ENCODE measurements around the gene ZNF490.
A peak's percentile ranks its signal among the peaks of the same experiment; 100 is the strongest.
"Not testable (repeated sequence)": the region's sequence is repeated elsewhere in the genome, so short reads cannot be mapped to it uniquely, and the experiment has no call there.

Gene ZNF490

DNA sequence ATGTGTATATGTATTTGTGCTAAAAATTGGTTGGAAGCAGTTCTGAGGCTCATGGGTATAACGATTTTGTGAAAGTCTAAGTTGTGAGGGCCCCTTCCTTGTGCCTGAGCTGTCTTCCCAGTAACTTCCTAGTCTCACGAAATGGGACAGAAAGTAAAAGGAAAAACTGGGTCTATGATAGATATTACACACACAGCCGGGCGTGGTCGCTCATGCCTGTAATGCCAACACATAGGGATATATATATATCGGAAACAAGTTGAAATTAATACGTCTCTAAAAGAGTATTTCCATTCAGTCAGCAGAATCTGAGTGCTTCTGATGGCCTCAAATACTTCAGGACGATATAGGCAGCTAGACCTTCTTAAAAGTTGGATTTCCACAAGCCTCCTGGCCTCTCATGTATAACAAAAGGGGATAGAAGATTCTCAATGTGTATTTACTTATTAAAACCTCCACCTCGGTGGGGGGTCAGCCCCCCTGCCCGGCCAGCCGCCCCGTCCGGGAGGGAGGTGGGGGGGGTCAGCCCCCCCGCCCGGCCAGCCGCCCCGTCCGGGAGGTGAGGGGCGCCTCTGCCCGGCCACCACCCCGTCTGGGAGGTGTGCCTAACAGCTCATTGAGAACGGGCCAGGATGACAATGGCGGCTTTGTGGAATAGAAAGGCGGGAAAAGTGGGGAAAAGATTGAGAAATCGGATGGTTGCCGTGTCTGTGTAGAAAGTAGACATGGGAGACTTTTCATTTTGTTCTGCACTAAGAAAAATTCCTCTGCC is 10.8 kb upstream of the ZNF490 start:
- DNase-seq: not testable (repeated sequence)

DNA sequence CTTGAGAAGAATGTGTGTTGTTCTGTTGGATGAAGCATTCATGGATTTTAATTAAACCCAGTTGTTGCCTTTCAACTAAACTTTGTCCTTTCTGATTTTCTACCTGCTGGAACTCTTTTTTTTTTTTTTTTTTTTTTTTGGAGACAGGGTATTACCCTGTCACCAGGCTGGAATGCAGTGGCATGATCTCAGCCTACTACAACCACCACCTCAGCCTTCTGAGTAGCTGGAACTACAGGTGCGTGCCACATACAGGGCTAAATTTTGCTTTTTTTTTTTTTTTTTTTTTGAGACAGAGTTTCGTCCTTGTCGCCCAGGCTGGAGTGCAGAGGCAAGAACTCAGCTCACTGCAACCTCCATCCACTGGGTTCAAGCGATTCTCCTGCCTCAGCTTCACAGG is 7.0 kb upstream of the ZNF490 start:
- no peak for DNase-seq

DNA sequence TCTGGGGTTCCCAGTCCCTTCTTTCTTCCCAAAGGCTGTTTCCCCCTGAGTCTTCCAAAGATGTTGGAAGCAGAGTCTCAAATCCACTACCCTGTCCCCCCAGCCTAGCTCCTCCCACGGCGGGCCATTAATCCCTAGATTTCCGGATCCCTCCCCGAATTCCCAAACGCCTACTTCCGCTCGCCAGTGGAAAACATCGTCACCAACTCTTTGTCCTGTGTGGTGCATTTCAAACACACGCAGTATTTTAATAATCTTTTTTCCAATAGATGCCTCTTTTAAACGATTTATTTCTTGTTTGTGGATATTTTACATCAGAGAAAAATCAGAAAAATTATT is 717 bp upstream of the ZNF490 start:
- no peak for DNase-seq

DNA sequence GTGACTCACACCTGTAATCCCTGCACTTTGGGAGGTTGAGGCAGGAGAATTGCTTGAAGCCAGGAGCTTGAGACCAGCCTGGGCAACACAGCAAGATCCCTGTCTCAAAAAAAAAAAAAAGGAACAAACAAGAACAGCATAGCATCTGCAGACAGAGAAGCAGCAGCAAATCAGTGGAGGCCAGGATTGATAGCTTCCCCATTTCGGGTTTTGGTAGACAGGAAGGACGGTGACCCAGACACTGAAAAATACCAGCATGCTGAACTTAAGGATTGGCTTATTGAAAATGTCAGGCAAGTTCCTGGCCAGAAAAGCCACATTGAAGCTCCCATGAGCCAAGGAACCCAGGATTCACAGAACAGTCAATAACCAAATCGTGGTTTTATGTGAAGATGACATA is 3.0 kb downstream of the ZNF490 start:
- no peak for DNase-seq

DNA sequence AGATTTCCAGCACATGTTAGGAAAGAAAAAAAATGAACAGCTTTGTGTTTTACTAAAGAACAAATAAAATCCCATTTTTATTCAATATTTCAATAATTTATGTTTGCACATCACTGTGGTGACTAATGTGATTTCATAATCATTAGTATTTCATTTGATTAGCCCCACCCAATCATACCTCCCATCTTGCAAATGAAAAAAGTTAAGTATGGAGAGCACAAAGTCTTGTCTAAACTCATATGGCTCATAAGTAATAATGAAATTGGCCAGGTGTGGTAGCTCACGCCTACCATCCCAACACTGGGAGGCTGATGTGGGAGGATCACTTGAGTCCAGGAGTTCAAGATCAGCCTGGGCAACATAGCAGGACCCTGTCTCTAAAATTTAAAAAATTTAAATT is 3.8 kb downstream of the ZNF490 start:
- DNase-seq: no peak

DNA sequence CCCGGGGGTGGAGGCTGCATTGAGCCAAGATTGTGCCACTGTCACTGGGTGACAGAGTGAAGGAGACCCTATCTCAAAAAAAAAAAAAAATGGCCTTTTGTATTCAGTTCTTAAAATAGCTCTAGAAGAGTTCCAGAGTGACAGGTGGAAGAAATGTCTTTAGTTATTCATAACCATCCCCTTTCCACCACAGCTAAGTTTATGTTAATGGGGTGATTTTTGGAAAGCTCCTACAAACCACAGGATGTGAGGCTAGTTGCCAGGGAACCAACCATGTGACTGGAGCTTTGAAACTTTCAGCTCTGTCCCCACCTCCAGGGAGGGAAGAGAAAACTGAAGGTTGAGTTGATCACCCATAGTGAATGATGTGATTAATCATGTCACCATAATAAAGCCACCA is 6.9 kb downstream of the ZNF490 start:
- DNase-seq: peak; percentile 19

DNA sequence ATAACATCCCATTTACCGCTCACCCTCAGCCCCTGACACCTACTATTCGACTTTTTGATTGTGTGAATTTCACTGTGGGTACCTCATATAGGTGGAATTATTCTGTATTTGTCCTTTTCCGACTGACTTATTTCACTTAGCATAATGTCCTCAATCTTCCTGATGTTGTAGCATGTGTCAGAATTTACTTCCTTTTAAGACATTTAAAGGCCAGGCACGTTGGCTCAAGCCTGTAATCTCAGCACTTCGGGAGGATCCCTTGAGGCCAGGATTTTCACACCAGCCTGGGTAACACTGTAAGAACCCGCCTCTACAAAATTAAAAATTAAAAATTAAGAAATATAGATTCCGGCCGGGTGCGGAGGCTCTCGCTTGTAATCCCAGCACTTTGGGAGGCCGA is 13.0 kb downstream of the ZNF490 start:
- no peak for DNase-seq

DNA sequence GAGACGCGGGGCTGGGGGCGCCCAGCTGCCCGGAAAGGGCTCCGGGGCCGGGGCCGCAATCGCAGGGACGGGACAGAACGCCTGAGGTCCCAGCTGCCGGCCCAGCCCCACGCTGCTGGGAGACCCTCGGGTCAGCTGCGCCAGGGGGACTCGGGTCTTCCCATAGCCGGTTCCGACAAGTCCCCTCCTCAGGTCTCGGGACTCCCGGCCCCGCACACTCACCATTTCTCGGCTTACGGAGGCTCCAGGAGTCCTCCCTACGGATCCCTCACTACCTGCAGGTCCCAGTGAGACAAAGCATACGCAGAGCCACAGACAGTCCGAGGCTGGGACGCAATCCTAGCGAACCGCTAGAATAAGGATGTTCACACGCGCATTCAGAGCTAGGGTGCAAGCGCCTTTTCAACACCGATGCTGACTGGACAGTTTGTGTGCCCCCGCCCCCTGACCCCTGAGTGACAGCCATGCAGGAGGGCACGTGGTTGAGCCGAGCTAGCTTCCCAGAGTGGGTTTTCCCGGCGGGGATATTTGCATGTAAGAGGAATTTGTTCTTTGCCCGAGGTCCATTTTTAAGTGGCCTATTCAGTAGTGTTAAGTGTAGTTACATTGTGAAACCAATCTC is 13.6 kb downstream of the ZNF490 start:
- no peak for DNase-seq

DNA sequence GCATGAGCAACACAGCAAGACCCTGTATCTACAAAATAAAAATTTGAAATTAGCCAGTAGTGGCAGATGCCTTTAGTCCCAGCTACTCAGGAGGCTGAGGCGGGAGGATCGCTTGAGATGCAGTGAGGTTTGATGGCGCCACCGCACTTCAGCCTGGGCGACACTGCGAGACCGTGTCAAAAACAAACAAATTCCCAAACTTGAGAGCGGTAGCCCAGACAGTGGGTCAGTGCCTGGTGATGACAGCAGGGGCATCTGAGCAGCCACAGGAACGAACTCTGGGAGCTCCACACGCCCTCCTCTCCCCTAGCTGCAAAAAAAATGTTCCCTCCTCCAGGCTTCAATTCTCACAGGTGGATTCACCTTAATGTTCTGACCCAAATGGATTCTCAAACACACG is 14.1 kb downstream of the ZNF490 start:
- no peak for DNase-seq

DNA sequence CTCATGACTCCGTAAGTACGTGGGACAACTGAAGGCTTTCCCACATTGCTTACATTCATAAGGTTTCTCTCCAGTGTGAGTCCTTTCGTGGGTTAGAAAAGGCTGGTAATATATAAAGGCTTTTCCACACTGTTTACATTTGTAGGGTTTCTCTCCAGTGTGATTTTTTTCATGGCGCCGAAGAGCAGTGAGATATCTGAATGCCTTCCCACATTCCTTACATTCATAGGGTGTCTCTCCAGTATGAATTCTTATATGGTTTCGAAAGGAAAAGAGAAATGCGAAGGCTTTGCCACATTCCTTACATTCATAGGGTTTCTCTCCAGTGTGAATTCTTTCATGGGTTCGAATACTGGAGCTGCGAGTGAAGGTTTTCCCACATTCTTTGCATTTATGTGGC is 29.5 kb downstream of the ZNF490 start:
- no peak for DNase-seq

DNA sequence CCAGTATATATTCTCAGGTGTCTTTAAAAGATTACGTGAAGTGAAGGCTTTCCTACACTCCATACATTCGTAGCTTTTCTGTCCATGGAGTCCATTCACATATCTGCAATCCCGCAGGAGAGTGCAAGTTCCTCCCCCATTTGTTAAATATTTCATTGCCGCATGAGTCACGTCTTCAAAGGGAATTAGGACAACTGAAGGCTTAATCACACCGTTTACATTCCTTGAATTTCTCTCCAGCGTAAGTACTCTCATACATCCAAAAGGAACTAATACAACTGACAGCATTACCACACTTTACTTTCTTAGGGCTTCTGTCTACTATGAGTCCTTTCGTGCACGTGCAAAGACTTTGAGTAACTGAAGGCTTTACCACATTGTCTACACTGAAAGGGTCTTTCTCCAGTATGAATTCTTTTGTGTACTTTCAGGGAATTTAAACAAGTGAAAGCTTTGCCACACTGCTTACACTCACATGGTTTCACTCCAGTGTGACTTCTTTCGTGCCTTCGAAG is 30.4 kb downstream of the ZNF490 start:
- DNase-seq: no peak

DNA sequence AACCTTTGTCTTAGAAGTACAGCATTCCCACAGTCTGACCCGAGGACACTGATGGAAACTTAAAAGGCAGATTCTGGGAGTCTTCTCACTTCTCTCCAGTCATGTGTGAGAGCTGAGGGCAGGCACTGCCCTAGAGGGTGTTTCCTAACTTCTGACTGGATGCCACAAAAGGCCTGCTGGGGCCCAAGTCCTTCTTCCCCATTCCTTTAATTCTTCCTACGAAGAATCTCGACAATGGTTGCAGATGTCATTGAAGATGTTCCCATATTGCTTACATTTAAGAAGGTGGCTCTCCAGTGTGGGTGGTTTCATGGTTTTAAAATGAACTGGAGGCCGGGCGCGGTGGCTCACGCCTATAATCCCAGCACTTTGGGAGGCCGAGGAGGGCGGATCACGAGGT is 32.0 kb downstream of the ZNF490 start:
- no peak for DNase-seq

DNA sequence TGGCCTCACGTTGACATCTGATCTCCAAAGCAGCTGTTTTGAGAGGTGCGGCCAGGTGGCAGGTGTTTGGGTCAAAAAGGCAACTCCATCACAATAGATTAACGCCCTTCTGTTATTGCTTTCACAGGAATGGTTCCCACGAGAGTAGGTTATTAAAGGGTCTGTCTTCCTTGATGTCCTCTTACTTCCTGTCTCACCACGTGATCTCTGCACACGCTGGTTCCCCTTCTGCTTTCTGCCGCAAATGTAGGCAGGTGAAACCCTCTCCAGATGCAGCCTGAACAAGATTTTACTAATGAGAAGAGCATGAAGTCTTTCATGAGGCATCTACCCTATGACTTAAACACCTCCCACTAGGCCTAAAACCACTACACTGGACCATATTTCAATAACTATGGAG is 36.6 kb downstream of the ZNF490 start:
- no peak for DNase-seq

DNA sequence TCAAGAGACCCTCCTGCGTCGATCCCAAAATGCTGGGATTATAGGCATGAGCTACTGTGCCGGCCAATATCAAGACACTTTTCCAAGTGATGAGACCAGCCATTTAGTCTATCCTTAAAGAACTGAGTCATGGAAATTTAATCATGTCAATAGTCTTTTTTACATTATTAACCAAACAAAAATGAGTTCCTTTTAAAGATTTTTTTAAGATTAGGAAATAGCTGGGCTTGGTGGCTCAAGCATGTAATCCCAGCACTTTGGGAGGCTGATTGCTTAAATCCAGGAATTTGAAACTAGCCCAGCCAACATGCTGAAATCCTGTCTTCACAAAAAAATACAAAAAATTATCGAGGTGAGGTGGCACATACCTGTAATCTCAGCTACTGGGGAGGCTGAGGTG is 42.7 kb downstream of the ZNF490 start:
- no peak for DNase-seq

DNA sequence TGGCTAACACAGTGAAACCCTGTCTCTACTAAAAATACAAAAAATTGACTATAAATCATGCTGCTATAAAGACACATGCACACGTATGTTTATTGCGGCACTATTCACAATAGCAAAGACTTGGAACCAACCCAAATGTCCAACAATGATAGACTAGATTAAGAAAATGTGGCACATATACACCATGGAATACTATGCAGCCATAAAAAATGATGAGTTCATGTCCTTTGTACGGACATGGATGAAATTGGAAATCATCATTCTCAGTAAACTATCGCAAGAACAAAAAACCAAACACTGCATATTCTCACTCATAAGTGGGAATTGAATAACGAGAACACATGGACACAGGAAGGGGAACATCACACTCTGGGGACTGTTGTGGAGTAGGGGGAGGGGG is 44.2 kb downstream of the ZNF490 start:
- not testable (repeated sequence) for DNase-seq

DNA sequence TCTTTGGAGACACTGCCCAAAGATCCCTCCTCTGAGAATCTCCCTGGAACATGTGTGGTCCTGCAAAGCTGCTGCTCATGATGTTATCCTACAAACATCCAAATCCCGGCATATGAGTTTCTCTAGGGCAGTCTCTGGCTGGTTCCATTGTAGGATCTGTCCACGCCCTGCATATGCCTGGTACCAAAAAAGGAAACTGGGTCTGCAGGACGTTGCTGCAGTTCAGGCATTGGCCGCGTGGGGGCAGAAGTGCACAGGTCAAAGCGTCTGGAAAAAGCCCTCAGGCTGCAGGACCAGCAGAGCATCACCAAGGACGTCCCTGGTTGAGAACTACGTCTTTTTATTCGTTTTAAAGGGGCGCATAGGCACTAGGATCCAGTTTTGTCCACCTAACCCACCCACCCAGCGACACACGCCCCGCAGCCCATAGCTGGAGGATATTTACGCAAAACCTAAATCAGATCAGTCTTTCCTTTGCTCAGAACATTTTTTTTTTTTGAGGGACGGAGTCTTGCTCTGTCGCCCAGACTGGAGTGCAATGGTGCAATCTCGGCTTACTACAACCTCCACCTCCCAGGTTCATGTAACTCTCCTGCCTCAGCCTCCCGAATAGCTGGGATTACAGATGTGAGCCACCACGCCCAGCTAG is 46.5 kb downstream of the ZNF490 start:
- DNase-seq: peak; percentile 82

DNA sequence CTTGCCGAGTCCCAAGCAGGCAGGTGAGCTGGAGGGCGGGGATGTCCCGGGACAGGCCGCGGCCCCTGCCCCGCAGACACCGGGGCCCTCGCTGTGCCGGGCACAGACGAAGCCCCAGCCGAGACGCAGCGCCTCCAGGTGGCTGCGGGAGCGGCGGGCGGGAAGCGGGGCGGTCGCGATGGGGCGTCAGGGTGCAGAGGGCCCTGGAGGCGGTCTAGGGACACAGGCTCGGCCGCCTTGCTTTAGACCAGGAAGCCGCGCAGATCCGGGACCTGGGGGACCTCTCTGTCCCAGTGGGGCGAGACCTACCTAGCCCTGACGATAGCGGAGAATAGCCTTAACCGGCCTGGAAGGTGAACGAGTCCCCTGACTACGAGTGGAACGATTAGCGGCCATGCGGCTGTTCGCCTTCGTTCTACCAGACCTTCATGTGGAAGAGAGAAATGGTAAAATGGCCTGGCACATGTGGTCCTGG is 55.1 kb downstream of the ZNF490 start:
- DNase-seq: no peak

DNA sequence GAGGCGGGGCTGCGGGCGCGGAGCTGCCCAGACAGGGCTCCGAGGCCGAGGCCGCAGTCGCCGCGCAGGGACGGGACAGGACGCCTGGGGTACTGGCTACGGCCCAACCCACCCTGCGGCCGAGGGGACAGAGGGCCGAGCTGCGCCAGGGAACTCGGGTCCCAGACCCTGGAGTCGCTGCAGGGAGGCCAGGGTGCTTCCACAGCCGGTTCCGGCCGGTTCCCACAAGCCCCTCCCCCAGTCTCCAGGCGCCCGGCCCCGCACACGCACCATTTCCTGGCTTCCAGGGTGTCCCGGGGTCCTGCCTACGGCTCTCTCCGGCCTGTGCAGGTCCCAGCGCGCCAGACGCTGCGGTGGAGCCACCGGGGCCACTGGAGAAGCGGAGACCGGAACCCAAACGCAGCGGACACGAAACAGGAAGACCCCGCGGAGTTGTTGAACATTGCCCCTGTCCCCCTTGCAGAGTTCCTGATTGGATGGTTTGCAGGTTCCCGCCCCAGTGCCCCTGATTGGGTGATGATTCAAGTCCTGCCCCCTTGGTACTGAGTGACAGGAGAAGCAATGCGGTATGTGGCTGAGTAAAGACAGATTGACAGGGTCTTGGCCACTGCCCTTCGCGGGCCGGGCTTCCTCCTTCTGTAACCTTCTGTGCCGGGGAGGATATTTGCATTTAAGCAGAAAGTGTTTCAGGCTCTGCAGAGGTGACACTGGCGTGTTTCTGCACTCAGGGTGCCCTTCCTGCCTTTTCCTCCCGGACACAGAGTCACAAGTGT is 59.4 kb downstream of the ZNF490 start, which contains the start of gene ZNF564:
Gene ZNF564, minus strand, starts transcription at position 423 of the 773 bp plus-strand sequence. Its CDS starts 150 bp downstream, at position 273.
- peak; percentile 99 for DNase-seq

DNA sequence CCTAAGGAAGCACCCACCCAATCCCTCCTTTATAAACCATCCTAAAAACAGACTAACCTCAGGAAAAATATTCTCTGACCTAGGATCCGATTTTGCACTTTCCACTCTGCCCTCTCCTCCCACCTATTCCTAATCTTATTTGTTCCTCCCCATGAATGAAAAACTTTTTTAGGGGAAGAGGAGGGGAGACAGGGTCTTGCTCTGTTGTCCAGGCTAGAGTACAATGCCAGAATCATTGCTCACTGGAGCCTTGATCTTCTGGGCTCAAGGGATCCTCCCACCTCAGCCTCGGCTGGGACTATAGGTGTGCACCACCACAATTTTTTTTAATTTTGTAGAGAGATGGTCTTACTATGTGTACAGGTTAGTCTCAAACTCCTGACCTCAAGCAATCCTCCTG is 63.7 kb downstream of the ZNF490 start:
- no peak for DNase-seq

DNA sequence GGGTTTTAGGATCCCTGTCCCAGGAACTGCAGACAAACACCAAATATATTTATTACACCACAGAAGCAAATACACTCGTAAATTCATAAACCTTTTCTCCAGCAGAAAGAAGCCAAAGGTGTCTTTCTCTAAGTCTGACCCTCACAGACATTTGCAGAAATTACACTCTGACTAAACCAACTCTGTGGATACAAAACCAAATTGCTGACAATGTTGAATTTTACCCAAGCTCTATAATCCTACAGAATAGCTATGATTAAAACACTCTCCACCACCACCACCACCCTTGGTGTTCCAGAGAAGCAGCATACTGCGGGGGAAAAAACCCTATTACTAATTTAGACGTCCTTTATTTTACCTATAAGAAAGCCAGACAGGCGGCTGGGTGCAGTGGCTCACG is 64.5 kb downstream of the ZNF490 start:
- no peak for DNase-seq

DNA sequence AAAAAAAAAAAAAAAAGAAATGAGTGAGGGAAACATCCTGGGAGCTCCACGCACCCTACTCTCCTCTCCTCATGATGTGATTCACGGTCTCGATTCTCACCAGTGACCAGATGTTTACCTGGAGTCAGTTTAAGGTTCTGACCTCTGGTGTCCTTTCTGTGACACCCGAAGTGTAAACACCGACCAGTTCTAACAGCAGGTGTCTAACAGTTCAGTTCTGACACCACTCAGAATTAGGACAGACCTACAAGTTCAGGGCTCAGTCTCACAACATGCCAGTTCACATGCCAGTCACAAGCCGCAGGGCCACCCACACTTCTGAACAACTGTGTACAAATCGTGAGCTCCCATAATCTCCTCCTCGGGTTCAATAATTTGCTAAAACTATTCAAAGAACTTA is 65.3 kb downstream of the ZNF490 start:
- no peak for DNase-seq

DNA sequence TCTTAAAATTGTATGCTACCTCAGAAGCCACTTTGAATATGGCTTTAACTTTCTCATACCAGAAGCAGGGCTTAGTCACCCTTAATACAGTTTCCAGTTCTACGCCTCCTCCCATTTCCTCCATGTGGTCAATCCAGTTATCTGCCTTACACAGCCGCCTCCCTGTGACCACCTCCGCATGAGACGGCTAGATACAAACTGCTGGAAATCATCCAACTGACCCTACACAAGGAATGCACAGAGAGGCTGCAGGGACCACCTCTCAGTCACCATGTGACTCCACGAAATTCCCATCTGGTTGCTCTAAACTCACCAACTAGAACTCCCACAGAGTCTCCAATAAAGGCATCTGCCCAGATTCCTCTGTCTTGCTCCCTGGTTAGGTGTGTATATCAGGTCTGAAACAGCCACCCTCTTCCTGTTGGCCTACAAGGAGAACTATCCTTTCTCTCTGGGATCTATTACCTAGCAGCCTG is 66.2 kb downstream of the ZNF490 start:
- peak; percentile 94 for DNase-seq

DNA sequence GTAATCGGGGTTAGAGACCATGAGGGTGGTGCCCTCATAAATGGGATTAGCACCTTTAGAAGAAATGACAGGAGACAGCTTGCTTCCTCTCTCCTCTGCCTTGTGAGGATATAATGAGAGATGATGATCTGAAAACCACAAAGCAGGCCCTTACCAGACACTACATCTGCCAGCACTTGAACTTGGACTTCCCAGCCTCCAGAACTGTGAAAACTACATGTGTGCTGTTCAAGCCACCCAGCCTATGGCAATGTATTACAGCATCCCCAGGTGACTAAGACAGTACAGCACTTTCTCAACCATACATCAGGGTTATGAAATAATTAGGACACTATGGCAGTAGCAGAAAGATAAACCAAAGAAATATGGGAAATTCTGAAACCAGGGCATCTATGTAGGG is 66.8 kb downstream of the ZNF490 start:
- peak; percentile 62 for DNase-seq
